Fibroblast of lung (primary cell): ENCODE results near the gene SPRY1.

Experiments used
- EZH2 ChIP-seq: IDR thresholded peaks from 2 replicates; pipeline ENCODE4 v1.5.1; 2012; ENCODE audit warnings: low read length, control low read depth, mild to moderate bottlenecking; ENCODE audit errors: missing control alignments
- TF ChIP-seq, protein P1 (sequence below), 2 donors: IDR thresholded peaks in 1 of 2; conservative IDR thresholded peaks in 1 of 2; 1 replicate in 1 of 2; 2 replicates in 1 of 2; pipeline ENCODE4 v1.5.1; 2011 to 2012; ENCODE audit warnings: low read length in 2 of 2, control low read depth in 1 of 2, inconsistent platforms in 1 of 2, low read depth in 1 of 2, mild to moderate bottlenecking in 1 of 2

DNA sequence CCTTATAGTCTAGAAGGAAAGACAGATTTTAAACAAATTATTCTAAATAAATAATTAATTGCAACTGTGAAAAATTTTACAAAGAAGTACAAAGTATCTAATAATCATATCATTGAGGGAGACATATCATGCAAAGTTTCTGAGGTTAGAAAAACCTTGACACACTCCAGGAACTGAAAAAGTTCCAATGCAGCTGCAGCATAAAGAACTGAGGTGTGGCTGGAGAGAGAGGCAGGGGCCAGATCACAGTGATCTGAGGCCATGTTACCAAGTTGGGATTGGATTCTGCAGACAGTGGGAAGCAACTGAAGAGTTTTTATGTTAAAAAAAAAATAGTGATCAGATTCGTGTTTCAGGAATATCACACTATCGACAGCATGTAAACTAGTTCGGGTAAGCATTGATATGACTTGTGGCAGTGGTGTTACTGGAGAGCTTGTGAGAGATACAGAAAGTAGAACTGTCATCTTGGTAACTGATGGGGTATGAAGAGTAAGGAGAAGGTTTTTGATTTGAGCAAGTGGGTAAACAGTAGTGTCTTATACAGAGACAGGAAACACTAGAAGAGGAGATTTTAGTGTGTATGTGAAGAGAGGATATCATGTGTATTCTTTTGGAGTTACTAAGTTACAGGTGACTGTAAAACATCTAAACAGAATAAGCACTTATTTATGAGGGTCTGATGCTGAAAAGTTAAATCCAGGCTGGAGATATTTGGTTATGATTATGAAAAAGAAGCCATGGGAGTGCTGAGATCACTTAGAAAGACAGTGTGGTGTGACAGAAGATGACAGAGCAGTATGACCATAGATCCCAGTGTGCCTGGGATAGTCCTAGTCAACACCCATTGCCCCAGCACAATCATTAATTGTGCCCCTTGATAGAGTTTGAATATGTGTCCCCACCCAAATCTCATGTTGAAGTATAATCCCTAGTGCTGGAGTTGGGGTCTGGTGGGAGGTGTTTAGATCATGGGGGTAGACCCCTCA, 15.6 kb upstream of the SPRY1 start:
- TF ChIP-seq, protein P1, sequence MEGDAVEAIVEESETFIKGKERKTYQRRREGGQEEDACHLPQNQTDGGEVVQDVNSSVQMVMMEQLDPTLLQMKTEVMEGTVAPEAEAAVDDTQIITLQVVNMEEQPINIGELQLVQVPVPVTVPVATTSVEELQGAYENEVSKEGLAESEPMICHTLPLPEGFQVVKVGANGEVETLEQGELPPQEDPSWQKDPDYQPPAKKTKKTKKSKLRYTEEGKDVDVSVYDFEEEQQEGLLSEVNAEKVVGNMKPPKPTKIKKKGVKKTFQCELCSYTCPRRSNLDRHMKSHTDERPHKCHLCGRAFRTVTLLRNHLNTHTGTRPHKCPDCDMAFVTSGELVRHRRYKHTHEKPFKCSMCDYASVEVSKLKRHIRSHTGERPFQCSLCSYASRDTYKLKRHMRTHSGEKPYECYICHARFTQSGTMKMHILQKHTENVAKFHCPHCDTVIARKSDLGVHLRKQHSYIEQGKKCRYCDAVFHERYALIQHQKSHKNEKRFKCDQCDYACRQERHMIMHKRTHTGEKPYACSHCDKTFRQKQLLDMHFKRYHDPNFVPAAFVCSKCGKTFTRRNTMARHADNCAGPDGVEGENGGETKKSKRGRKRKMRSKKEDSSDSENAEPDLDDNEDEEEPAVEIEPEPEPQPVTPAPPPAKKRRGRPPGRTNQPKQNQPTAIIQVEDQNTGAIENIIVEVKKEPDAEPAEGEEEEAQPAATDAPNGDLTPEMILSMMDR (conservative IDR thresholded peaks at IDR 0.05 in 1 of 2, IDR thresholded peaks at IDR 0.05 in 1 of 2; ENCODE audit: low read depth in 1 of 2, low read length in 2 of 2): no peak
- no peak for TF ChIP-seq EZH2
